Right lobe of liver (tissue), 6 donors: ENCODE results near the gene DDOST. TPM values are rescaled to one million over a fixed set of nuclear protein-coding genes. Genes with fewer than 3 reads are reported as not detected.

Source experiments
- ATAC-seq, 4 donors: fragments of 200-7000 bp; cut with Tn5 transposase; one replicate each; pipeline ENCODE4 v1.9.1; 2020; ENCODE audit warnings: mild to moderate bottlenecking in 4 of 4, moderate library complexity in 4 of 4
- DNase-seq, 3 donors: peaks; one replicate each; pipeline ENCODE4 v3.0.0-alpha.2; 2020
- H3K27ac ChIP-seq, 3 donors: fragments of 200-600 bp; one replicate each; pipeline ENCODE4 v1.8.0; 2022
- H3K27me3 ChIP-seq, 2 donors: fragments of 200-600 bp; one replicate each; pipeline ENCODE4 v1.8.0; 2022
- H3K36me3 ChIP-seq, 4 donors: fragments of 200-600 bp; sonication (generic) in 1 of 4; one replicate each; pipeline versions ENCODE4 v1.5.1 to v1.8.0; 2017 to 2022; ENCODE audit warnings: control low read depth in 1 of 4
- H3K4me1 ChIP-seq, 4 donors: fragments of 200-600 bp; sonication (generic) in 1 of 4; one replicate each; pipeline versions ENCODE4 v1.5.1 to v1.8.0; 2017 to 2022; ENCODE audit warnings: control low read depth in 1 of 4
- H3K4me3 ChIP-seq, 3 donors: fragments of 200-600 bp; one replicate each; pipeline ENCODE4 v1.8.0; 2022
- H3K9me3 ChIP-seq, 4 donors: fragments of 200-600 bp; sonication (generic) in 1 of 4; one replicate each; pipeline versions ENCODE4 v1.5.1 to v1.8.0; 2017 to 2022; ENCODE audit warnings: control low read depth in 1 of 4
- CTCF ChIP-seq, 4 donors: fragments of 200-600 bp in 3 of 4; fragments of 450-650 bp in 1 of 4; IDR thresholded peaks; one replicate each; pipeline versions ENCODE4 v1.5.1 to v1.8.0; 2016 to 2022; ENCODE audit warnings: antibody characterized with exemption in 4 of 4, mild to moderate bottlenecking in 2 of 4
- POLR2A ChIP-seq: fragments of 450-650 bp; IDR thresholded peaks from one replicate; pipeline ENCODE4 v1.6.1; 2017; ENCODE audit warnings: antibody characterized with exemption, mild to moderate bottlenecking
- WGBS: methylation state at CpG from one replicate; pipeline ENCODE4 v1.1.6; 2018; ENCODE audit warnings: low coverage, low lambda C conversion rate; ENCODE audit not compliant: insufficient coverage; ENCODE audit errors: missing lambda C conversion rate; 5-methylcytosine and 5-hydroxymethylcytosine counted together
- intact Hi-C, 2 donors: fragments of 100-400 bp; cut with DNase I; formaldehyde crosslinking; loops; one replicate each; pipeline versions ENCODE4 v1.11.2 to v1.14.1; 2022
- total RNA-seq, 6 experiments: library from RNA; depleted of rRNA in 2 of 6; stranded (reverse); fragments of >200 nt in 2 of 6; fragmentation: NEBNext Ultra II Directional in 3 of 6; extraction: Animal tissue kit (Norgen Biotek cat#: 25700) in 3 of 6; gene quantifications; one replicate each; pipeline versions ENCODE4 v1.1.0 to v1.2.4, GENCODE V29; 2016 to 2023
- donor health status: DM: no; HTN: yes; CAD: no.
- donor health status: DM: no; HTN: no; CAD: no.
- donor health status: DM: no; HTN: no; CAD: no.
- donor health status: DM: no; HTN: yes; CAD: no.
- donor health status: DM: no; HTN: yes; CAD: no.

DDOST gene
- total RNA-seq, 6 experiments from 2014 or later: 53.0 to 132 (median 100) TPM

GRCh38 chr1:20708057-20708456 lies 46.9 kb upstream of the DDOST start:
- H3K27ac ChIP-seq: no peak overlapping the region
- DNase-seq: no peak
- no peaks in the 10 kb centered on the region for H3K4me1 ChIP-seq
- ATAC-seq: no peak
- WGBS: 80% methylated on average over 3 of the region's 6 CpGs
- no peaks in the 10 kb centered on the region for H3K9me3 ChIP-seq
- H3K27me3 ChIP-seq: no peaks in the 10 kb centered on the region
- TF ChIP-seq POLR2A: no peak
- TF ChIP-seq CTCF (IDR thresholded peaks at IDR 0.05): no peak
- H3K4me3 ChIP-seq: no peak overlapping the region
- intact Hi-C loops: no loop called here
- no peaks in the 10 kb centered on the region for H3K36me3 ChIP-seq

- TF ChIP-seq POLR2A (no peak), CTCF (IDR thresholded peaks at IDR 0.05) (no peak)
- H3K27ac ChIP-seq: no peak overlapping the region
- WGBS: 56% methylated on average over 5 of the region's 5 CpGs
These were observed 45.7 kb upstream of the DDOST start for GRCh38 chr1:20706841-20707240.

DNA sequence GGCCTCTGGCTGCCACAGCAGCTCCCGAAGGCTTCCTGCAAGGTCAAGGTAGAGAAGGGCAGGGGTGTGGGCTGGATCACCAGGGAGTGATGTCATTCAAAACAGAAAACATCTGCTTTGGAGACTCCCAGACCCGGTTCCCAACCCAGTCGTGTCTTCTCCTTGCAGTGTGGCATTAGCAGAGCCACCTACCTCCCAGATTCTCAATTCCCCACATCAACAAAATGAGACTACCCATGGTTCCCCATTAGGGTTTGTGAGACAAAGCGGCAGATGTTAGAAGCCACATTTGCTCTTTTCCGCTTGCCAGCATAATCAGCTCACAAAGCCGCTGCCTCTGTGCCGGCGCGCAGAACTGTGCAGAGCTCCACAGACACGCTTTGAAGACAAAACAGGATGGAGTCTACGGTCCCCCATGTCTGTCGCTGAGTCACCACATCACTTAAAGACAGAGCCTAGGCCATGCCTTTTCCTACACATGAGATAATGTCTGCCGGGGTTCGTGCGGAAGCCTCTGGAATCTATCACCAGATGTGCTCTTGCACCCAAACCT lies 44.1 kb upstream of the DDOST start:
- Histone ChIP-seq H3K36me3 (no peaks in the 10 kb centered on the region), H3K4me3 (no peak overlapping the region), H3K4me1 (no peaks in the 10 kb centered on the region), H3K27me3 (no peaks in the 10 kb centered on the region), H3K27ac (no peak overlapping the region), H3K9me3 (no peaks in the 10 kb centered on the region)
- peak in 3 of 4 donors; percentile 24 to 61 (median 31) for ATAC-seq
- intact Hi-C loops: no loop called here
- no peak for TF ChIP-seq CTCF (IDR thresholded peaks at IDR 0.05)
- TF ChIP-seq POLR2A: no peak
- no peak for DNase-seq
- WGBS: 82% methylated on average over 13 of the region's 15 CpGs

More at GRCh38 chr1:20706841-20707240, 45.7 kb upstream of the DDOST start:
- Histone ChIP-seq H3K4me3 (no peak overlapping the region), H3K9me3 (no peaks in the 10 kb centered on the region), H3K27me3 (no peaks in the 10 kb centered on the region), H3K36me3 (no peaks in the 10 kb centered on the region), H3K4me1 (no peaks in the 10 kb centered on the region)
- ATAC-seq: peak in 1 of 4 donors; percentile 15
- no peak for DNase-seq
- intact Hi-C loops: no loop called here

DNA sequence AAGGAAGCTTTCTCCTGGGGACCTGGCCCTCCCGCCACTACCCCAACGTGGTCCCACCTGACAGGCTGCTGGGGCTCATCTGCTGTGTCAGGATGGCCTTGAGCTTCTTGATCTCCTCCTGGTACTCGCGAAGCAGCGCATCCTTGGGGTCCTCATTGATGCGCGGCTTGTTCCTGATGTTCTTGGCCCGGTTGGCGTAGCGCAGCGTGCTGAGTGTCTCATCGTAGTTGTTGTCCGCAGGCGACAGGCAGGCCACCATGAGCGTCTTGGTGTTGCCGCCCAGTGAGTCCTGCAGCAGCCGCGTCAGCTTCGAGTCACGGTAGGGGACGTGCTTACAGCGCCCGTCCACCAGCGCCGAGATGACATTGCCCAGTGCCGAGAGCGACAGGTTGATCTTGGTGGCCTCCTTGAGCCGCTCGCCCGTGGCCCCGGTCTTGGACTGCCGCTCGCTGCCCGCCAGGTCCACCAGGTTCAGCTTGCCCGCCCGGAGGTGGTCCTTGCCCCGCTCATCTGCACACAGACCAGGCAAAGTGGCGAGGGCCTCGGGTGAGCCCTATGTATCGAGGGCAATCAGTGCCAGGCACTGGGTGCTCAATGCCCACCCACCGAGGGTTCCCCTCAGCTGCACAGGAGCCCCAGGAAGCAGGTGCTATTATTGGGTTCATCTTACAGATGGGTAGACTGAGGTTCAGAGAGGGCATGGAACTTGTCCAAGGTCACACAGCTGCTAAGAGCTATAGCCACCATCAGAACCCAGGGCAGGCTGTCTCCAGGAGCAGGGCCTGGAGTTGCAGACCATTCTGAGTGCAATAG lies 43.4 kb upstream of the DDOST start:
- Histone ChIP-seq H3K27ac (no peak overlapping the region), H3K9me3 (no peaks in the 10 kb centered on the region), H3K36me3 (no peaks in the 10 kb centered on the region), H3K4me3 (no peak overlapping the region), H3K27me3 (no peaks in the 10 kb centered on the region), H3K4me1 (no peaks in the 10 kb centered on the region)
- intact Hi-C loops: no loop called here
- DNase-seq (no peak), ATAC-seq (no peak)
- TF ChIP-seq POLR2A (no peak), CTCF (IDR thresholded peaks at IDR 0.05) (no peak)
- 100% methylated on average over 2 of the region's 41 CpGs for WGBS
